Measurements from ENCODE around the gene RAD51AP1. TPM values are rescaled to one million over a fixed set of nuclear protein-coding genes. Genes with fewer than 3 reads are reported as not detected.

The RAD51AP1 gene
- 8.7 TPM for total RNA-seq

GRCh38 chr12:4538207-4539160, at the start of gene RAD51AP1:
TSS of gene RAD51AP1 (plus strand) at chr12:4538890. CDS start at chr12:4538940, 50 bp downstream.

GRCh38 chr12:4562034-4562657, 23.5 kb downstream of the RAD51AP1 start, which contains the start of gene DYRK4:
TSS of gene DYRK4 (plus strand) at chr12:4562208. CDS start at chr12:4562246, 38 bp downstream.

Other genes with a start within 250 kb of the RAD51AP1 start
- gene TIGAR, start 217.7 kb upstream of the RAD51AP1 start, total RNA-seq = 2.1 TPM
- 0.06 TPM for gene FGF23, start 159.2 kb upstream of the RAD51AP1 start, total RNA-seq
- gene FGF6, start 93.1 kb upstream of the RAD51AP1 start, total RNA-seq = 1.3 TPM
- gene DYRK4, start 23.3 kb downstream of the RAD51AP1 start, total RNA-seq = 26.7 TPM
- gene AKAP3, start 110.2 kb downstream of the RAD51AP1 start, total RNA-seq = 1.8 TPM
- 58.9 TPM for gene NDUFA9, start 110.2 kb downstream of the RAD51AP1 start, total RNA-seq
- gene GALNT8, start 181.5 kb downstream of the RAD51AP1 start, total RNA-seq = 3.4 TPM

All from metanephros (tissue), 1 donor.